ENCODE measurements around the gene KIF1A.
"Not testable (repeated sequence)": the region's sequence is repeated elsewhere in the genome, so short reads cannot be mapped to it uniquely, and the experiment has no call there.

KIF1A gene

GRCh38 chr2:240701091-240701735 is 118.8 kb downstream of the KIF1A start:
- no peak for DNase-seq

DNA sequence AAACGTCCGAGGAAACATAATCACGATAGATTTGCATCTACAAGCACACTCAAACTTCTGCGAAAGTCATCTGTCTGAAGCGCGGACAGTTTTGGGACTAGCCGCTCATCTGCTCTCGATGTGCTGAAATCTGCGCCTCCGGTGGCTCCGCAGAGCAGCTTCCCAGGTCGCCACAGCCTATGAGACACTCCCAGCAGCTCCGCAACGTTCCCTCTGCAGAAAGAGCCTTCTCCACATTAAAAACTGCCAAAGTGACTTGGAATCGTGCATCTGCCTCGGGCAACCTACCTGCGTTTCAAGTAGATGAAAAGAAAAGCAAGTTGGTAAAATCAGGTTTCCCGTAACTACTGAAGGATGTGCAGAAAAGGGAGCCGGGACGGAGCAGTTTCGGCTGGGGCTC is 119.4 kb downstream of the KIF1A start:
- not testable (repeated sequence) for DNase-seq

GRCh38 chr2:240699835-240700234 is 120.2 kb downstream of the KIF1A start:
- DNase-seq, result not testable (repeated sequence)

DNA sequence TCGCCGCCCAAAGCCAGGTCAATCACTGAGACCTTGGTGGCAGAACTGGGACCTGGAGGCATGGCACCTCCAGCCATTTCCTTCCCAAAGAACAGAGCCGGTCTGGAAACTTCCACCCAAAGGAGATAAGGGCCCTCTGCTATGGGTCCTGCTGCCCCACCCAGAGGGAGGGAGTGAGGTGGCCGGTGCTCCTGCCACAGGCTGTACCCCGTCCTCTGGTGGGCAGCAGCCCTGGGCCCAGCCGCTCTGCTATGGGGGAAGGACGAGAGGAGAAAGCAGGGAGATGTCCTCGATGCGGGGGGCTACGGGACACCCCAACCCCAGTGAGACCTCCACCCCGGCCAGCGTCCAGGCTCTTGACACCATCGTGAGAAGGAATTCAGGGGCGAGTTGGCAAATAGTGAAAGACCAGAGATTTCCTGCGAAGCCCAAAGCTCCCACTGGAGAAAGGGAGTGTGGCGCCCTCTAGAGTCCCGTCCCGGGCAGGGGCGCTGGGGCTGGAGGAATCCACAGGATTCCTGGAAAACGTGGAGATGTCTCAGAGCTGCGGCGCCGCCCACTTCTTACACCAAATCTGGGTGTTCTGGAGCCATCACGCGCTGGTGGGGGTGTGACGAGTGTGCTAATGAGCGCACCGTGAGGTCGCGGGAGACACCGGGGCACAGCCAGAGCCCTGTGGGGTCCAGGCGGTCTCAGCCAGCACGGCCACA is 121.0 kb downstream of the KIF1A start:
- not testable (repeated sequence) for DNase-seq

DNA sequence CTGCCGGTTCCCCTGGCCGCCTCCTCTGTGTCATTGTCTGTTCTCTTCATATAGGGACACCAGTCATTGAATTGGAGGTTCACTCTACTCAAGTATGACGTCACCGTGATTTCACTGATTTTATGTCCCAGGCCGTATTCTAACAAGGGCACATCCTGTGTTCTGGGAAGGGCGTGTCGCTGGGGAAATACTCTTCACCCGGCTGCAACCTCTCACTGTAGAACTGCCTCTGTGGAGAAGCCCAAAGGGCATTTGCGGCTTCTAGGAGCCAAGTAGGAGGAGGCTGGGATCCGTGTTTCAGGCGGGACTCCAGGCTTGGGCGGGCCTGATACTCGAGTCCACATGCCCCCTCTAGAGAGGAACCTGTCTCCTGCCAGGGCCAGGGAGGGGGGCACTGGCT is 123.5 kb downstream of the KIF1A start:
- not testable (repeated sequence) for DNase-seq

GRCh38 chr2:240695593-240695992 is 124.4 kb downstream of the KIF1A start:
- not testable (repeated sequence) for DNase-seq

GRCh38 chr2:240694304-240694703 is 125.7 kb downstream of the KIF1A start:
- DNase-seq, result not testable (repeated sequence)

DNA sequence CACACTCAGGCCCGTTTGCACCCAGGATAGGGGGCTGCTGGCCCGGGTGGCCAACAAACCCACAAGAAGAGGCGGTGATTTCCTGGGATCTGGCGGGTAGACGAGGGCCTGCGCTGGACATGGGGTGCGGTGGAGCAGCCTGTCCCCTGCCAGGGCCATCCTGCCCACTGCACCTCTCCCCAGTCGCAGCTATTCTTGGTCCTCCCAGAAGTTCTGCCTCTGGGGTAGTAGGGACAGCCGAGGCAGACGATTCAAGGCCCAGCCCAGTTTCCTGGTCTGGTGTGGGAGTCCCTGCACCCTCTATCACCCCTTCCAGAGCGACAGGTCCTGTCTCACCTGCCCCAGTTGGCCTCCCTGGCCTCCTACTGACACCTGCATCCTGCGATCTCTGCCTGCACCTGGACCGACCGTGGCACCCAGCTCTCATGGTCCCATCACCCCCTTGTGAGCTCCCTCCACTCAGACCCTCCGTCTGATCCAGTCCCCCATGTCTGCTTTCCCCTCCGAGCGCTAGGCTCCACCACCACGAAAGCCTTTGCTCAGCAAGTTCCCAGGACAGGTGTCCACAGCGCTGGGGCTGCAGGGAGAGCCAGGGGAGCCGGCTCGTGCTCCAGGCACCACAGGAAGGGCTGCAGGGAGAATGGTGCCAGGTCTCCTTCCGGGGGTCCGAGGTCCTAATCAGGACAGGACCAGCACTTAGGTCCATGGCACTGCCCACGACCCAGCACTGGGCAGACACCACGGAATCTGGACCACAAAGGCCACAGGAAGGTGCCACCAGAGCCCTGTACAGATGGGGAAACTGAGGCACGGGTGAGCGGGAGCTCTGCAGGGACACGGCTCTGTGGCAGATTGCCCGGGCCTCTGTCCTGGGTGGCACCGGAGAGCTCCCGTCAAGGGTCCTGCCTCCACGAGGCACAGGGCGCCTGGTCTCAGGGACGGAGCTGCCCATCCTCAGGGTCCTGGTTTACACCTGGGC is 127.1 kb downstream of the KIF1A start:
- DNase-seq, result not testable (repeated sequence)

- not testable (repeated sequence) for DNase-seq
These were observed 128.2 kb downstream of the KIF1A start, which contains the start of gene AQP12A for GRCh38 chr2:240691631-240692420. Gene AQP12A, plus strand, starts transcription at chr2:240691866. Its CDS starts 48 bp downstream, at chr2:240691914.

DNA sequence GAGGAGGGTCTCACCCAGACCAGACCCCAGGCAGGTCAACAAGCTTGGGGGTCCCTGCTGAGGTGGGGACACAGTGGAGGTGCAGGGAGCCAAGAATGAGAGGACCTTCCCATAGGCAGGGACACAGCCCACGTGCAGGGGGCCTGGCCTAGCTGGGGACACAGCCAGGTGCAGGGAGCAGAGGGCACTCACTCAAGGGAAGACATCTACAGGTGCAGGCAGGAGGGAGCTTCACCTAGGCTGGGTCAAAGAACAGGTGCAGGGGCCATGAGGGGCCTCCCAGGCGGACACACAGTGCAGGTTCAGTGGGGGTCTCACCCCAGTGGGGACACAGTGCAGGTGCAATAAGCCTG is 129.0 kb downstream of the KIF1A start:
- not testable (repeated sequence) for DNase-seq

GRCh38 chr2:240690421-240691074 is 129.5 kb downstream of the KIF1A start:
- DNase-seq, result not testable (repeated sequence)

DNA sequence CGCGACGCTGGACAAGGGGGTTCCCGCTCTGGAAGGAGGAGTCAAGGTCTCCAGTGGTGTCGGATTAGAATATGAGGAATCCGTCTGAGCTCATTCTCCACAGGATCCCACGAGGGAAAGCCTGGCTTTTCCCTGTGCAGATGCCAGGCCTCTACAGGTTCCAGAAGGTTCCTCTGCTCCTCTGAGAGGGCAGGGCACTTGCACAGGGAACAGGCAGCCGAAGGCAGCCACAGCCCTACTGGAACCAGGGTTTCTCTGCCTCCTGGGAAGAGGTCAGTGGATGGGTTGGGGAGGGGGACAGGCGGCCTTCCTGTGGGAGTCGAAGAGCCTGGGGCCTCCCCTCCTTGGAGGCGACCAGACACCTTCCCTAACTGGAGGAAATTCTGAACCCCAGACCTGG is 130.0 kb downstream of the KIF1A start:
- DNase-seq, result no peak

GRCh38 chr2:240688553-240688919 is 131.5 kb downstream of the KIF1A start:
- DNase-seq, result no peak

DNA sequence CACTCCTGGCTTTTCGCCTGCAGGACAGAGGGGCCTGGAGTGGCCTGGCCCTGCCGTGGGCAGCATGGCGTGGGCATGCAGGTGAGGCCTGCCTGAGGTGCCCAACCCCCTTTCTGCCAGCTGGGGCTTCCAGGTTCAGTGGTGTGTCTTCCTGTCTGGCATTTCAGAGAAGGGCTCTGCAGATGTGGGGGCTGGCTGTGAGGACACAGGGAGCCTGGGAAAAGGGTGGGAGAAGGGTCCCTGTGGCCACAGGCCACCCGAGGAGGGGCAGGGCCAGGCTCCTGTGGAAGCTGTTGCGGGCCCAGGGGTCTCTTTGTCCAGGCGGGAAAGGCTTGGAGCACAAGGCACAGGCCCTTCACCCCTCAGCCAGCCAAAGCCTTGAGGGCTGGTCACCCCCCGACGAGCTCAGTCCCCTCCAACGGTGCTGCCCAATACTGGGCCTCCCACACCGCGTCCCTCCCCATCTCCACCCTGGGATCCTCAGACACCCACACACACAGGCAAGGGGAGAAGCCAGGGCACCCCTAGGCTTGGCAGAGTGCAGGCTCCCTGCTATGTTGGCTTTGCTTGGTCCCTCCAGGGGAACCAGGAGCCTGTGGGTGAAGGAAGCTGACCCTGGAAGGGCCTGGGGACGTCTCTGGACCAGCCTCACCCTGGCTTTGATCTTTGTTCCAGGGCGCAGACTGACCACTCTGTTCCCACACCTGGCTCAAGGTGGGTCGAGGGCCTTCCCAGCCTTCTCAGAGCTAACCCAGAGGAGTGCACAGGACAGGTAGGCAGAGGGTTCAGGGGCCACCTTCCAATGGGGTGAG is 132.1 kb downstream of the KIF1A start:
- DNase-seq, result no peak

DNA sequence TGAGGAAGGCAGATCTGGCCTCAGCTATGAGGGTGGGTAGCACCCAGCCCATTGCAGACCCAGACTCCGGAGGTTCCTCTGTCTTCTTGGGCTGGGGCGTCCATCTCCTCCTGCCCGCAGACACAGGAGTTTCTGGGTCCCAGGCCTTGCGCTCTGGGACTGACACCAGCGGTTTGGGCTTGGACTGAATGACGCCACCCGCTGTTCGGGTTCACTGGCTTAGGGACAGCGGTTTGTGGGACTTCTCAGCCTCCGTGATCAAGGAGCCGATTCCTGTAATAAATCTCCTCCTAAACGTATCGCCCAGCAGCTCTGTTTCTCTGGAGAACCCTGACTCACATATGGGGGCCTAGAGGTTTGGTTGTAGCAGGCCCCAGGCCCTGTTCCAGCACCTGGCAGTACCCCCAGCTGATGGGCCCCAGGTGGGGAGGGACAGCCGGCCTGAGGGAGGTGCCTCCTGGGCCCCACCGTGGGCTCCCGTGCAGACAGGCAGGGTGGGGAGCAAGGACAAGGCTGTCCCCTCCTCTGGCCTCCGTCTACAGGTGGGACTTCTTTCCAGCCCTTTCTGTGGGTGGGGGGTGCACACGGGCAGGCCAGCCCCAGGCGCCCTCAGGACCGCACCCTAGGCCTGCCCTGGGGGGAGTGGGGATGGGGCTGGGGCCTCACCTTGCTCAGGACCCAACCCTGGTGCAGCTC is 132.8 kb downstream of the KIF1A start:
- DNase-seq, result no peak

DNA sequence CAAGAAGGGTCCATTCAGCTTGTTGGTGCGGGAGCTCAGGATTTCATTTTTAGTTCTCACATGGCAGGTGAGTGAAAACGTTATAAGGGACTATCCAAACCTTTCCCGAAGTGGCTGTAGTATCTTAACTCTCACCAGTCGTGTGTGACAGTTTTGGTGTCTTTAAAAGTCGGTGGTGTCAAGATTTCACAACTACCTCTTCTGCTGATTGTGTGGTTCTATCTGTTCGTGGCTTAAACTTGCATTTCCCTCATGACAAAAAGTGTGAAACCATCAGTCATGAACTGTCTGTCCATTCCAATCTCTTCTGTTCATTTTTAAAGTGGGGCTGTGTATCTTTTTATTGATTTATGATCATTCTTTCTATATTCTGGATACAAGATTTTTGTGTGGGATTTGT is 133.6 kb downstream of the KIF1A start:
- no peak for DNase-seq

DNA sequence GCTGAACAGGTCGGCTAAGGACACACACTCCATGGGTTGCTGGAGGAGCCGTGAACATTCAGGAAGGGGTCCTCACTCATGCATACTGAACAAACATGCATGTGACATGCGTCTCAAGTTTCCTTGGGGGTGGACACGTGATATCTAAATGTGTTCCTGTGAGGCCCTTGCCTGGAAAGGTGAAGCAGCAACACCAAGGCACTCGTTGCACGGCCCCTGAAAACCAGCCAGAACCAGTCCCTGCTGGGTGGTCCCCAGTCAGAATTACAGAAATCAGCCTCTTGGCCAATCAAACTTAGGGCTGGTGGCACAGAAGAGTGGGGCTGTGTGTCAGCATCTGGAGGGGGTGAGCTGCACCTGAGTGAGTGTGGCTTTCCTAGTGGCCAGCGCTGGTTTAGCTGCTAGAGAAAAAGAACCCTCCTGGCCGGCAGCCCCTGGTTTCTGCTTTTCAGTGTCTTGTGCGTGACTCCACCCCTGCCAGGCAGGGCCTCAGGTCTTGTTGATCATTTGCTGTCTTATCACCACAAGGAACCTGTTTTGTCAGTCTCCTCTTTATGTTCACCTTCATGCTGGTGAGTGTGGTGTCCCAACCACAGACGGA is 134.1 kb downstream of the KIF1A start:
- DNase-seq, result no peak

- DNase-seq, result not testable (repeated sequence)
These were observed 135.9 kb downstream of the KIF1A start for GRCh38 chr2:240683980-240684728.

- not testable (repeated sequence) for DNase-seq
These were observed 136.6 kb downstream of the KIF1A start for GRCh38 chr2:240683329-240683979.

Measured in activated CD4-positive, alpha-beta T cell treated with anti-CD3 and anti-CD28 coated beads for 4 hours (primary cell).